Hepatocyte (in vitro differentiated cells): ENCODE data around the gene AP2A2. TPM values are rescaled to one million over a fixed set of nuclear protein-coding genes. Genes with fewer than 3 reads are reported as not detected.
A peak's percentile ranks its signal among the peaks of the same experiment; 100 is the strongest.

Source experiments
- DNase-seq: peaks from one replicate; pipeline ENCODE4 v3.0.0-alpha.2; 2016; ENCODE audit warnings: low spot score
- H2AFZ ChIP-seq: fragments of 200-600 bp; sonication (generic); 2 replicates; pipeline ENCODE4 v1.6.0; 2016; ENCODE audit warnings: antibody characterized with exemption, mild to moderate bottlenecking
- H3K27ac ChIP-seq: fragments of 200-600 bp; sonication (generic); 2 replicates; pipeline ENCODE4 v1.5.1; 2016; ENCODE audit warnings: mild to moderate bottlenecking
- H3K27me3 ChIP-seq: fragments of 200-600 bp; sonication (generic); 2 replicates; pipeline ENCODE4 v1.6.1; 2016
- H3K36me3 ChIP-seq: fragments of 200-600 bp; sonication (generic); replicated peaks from 2 replicates; pipeline ENCODE4 v1.5.1; 2016; ENCODE audit warnings: low read depth; ENCODE audit not compliant: insufficient read depth
- H3K4me1 ChIP-seq: fragments of 200-600 bp; sonication (generic); 2 replicates; pipeline ENCODE4 v1.5.1; 2016; ENCODE audit warnings: mild to moderate bottlenecking, moderate library complexity; ENCODE audit not compliant: insufficient read depth
- H3K4me2 ChIP-seq: fragments of 200-600 bp; sonication (generic); 2 replicates; pipeline ENCODE4 v1.6.0; 2016
- H3K4me3 ChIP-seq: fragments of 200-600 bp; sonication (generic); 2 replicates; pipeline ENCODE4 v1.5.1; 2016; ENCODE audit warnings: mild to moderate bottlenecking
- H3K79me2 ChIP-seq: fragments of 200-600 bp; sonication (generic); 2 replicates; pipeline ENCODE4 v1.6.0; 2017; ENCODE audit warnings: mild to moderate bottlenecking
- H3K9me2 ChIP-seq: fragments of 200-600 bp; sonication (generic); replicated peaks from 2 replicates; pipeline ENCODE4 v1.6.0; 2017; ENCODE audit warnings: mild to moderate bottlenecking; ENCODE audit not compliant: insufficient read depth
- H3K9me3 ChIP-seq: fragments of 200-600 bp; sonication (generic); 2 replicates; pipeline ENCODE4 v1.5.1; 2016; ENCODE audit warnings: low read depth, mild to moderate bottlenecking
- H4K20me1 ChIP-seq: fragments of 200-600 bp; sonication (generic); 2 replicates; pipeline ENCODE4 v1.6.0; 2016; ENCODE audit warnings: mild to moderate bottlenecking; ENCODE audit not compliant: insufficient read depth, poor library complexity, severe bottlenecking
- EZH2 ChIP-seq: fragments of 200-600 bp; sonication (generic); IDR thresholded peaks from 2 replicates; pipeline ENCODE4 v1.6.1; 2016; ENCODE audit warnings: antibody characterized with exemption, mild to moderate bottlenecking, borderline replicate concordance
- EZH2phosphoT487 ChIP-seq: fragments of 200-600 bp; sonication (generic); IDR thresholded peaks from one replicate; pipeline ENCODE4 v1.6.1; 2018; ENCODE audit warnings: antibody characterized with exemption, mild to moderate bottlenecking, low read depth, moderate library complexity; ENCODE audit not compliant: unreplicated experiment, severe bottlenecking
- WGBS: methylation state at CpG from one replicate; pipeline ENCODE4 v1.1.6; 2016; ENCODE audit warnings: low lambda C conversion rate; ENCODE audit errors: missing lambda C conversion rate; 5-methylcytosine and 5-hydroxymethylcytosine counted together
- polyA plus RNA-seq: library from polyadenylated mRNA; unstranded; fragments of >200 nt; fragmentation: Nextera tagmentation; extraction: Ambion mirVana; gene quantifications from 2 replicates; pipeline ENCODE4 v1.2.1, GENCODE V29; 2016
- total RNA-seq: library from RNA; depleted of rRNA; stranded (reverse); fragments of >200 nt; gene quantifications from 2 replicates; pipeline ENCODE4 v1.2.3, GENCODE V29; 2014
- TF ChIP-seq, protein P1 (sequence below): fragments of 200-600 bp; sonication (generic); IDR thresholded peaks from 2 replicates; pipeline ENCODE4 v1.5.1; 2016; ENCODE audit warnings: antibody characterized with exemption, mild to moderate bottlenecking; ENCODE audit not compliant: poor library complexity

Gene AP2A2
- total and polyA plus RNA-seq, 2 experiments from 2014 or later = 49.7 to 68.0 TPM

DNA sequence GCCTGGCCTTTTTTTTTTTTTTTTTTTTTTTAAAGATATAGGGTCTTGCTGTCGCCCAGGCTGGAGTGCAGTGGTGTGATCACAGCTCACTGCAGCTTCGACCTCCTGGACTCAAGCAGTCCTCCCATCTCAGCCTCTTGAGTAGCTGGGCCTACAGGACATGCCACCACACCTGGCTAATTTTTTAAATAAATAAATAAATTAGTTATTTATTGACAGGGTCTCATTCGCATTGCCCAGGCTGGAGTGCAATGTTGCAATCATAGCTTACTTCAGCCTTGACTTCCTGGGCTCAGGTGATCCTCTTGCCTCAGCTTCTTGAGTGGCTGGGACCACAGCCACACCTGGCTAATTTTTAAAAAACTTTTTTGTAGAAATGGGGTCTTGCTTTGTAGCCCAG lies 10.5 kb downstream of the AP2A2 start:
- peaks cover 32% of the 10 kb centered on the region for H3K4me1 ChIP-seq
- H4K20me1 ChIP-seq = peaks cover 51% of the 10 kb centered on the region
- peaks cover 98% of the 10 kb centered on the region for H3K79me2 ChIP-seq
- TF ChIP-seq, protein P1, sequence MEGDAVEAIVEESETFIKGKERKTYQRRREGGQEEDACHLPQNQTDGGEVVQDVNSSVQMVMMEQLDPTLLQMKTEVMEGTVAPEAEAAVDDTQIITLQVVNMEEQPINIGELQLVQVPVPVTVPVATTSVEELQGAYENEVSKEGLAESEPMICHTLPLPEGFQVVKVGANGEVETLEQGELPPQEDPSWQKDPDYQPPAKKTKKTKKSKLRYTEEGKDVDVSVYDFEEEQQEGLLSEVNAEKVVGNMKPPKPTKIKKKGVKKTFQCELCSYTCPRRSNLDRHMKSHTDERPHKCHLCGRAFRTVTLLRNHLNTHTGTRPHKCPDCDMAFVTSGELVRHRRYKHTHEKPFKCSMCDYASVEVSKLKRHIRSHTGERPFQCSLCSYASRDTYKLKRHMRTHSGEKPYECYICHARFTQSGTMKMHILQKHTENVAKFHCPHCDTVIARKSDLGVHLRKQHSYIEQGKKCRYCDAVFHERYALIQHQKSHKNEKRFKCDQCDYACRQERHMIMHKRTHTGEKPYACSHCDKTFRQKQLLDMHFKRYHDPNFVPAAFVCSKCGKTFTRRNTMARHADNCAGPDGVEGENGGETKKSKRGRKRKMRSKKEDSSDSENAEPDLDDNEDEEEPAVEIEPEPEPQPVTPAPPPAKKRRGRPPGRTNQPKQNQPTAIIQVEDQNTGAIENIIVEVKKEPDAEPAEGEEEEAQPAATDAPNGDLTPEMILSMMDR = no peak
- TF ChIP-seq EZH2phosphoT487 (no peak), EZH2 (no peak)
- DNase-seq = peak; percentile 55
- H3K36me3 ChIP-seq = no peaks in the 10 kb centered on the region
- 83% methylated on average over 3 of the region's 3 CpGs for WGBS
- H3K4me2 ChIP-seq = no peak overlapping the region
- no peak overlapping the region for H3K4me3 ChIP-seq
- H3K9me2 ChIP-seq = no peaks in the 10 kb centered on the region
- no peaks in the 10 kb centered on the region for H3K27me3 ChIP-seq
- H3K9me3 ChIP-seq = no peaks in the 10 kb centered on the region
- H3K27ac ChIP-seq = peak overlapping the region; percentile 94
- H2AFZ ChIP-seq = no peak overlapping the region

DNA sequence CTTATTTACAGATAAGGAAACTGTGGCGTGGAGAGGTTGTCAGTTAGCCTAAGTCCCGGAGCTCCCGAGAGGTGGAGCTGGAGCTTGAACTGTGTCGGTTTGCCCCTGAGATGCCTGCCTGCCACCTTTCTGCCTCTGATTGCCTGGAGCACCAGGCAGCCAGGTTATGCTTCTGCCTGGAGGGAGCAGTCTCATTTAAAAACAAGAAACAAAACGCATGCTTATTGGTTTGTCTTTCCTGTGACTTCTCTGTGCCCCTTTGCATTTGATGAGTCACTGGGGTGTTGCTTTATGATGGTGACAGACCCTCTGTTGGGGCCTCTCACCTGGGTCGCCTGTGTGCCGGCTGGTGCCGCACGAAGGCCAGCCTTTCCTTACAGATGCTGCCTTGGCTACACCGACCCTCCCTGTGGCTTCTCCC lies 12.2 kb downstream of the AP2A2 start:
- Histone ChIP-seq H2AFZ (no peak overlapping the region), H3K9me2 (no peaks in the 10 kb centered on the region), H3K27me3 (no peaks in the 10 kb centered on the region), H4K20me1 (peaks cover 35% of the 10 kb centered on the region), H3K9me3 (no peaks in the 10 kb centered on the region), H3K79me2 (peaks cover 95% of the 10 kb centered on the region), H3K36me3 (no peaks in the 10 kb centered on the region), H3K4me3 (no peak overlapping the region), H3K27ac (peak overlapping the region; percentile 94), H3K4me2 (peak overlapping the region; percentile 35), H3K4me1 (peaks cover 37% of the 10 kb centered on the region)
- TF ChIP-seq, protein P1 = no peak
- DNase-seq = peak; percentile 64
- WGBS = 54% methylated on average over 10 of the region's 10 CpGs

DNA sequence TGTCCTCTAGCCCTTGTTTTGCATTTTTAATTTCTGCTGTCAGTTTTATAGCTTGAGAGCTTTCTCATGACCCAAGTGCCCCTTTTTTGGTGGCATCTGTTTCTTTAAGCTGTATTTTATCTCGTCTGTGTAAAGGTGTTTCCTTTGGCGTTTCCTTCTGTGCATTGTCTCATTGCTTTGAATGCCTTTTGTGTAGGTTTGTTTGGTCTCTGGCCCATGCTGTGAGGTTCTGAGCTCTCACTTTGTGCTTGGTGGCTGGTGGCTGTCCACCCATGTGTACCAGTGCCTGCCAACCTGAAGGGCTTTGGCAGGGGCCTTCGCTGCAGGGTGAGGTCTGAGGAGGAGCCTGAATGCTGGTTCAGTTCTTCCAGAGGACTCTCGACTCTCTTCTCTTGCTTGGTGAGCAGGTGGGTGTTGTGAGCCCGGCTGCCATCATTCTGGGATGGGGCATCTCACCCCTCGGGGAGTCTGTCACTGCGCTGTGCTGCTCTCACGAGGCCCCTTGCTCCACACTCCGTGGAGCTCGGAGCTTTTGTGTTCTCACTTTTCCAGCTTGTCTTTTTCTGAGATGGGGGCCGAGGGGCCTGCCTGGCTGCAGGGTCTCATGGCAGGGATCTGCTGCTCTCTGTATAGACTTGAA lies 14.9 kb downstream of the AP2A2 start:
- 78% methylated on average over 11 of the region's 11 CpGs for whole genome bisulfite sequencing
- peaks cover 33% of the 10 kb centered on the region for H3K4me1 ChIP-seq
- TF ChIP-seq EZH2 = no peak
- TF ChIP-seq EZH2phosphoT487 = no peak
- TF ChIP-seq, protein P1 = no peak
- H3K4me3 ChIP-seq = no peak overlapping the region
- H4K20me1 ChIP-seq = peaks cover 17% of the 10 kb centered on the region
- DNase-seq = no peak
- H3K9me2 ChIP-seq = no peaks in the 10 kb centered on the region
- H3K27me3 ChIP-seq = no peaks in the 10 kb centered on the region
- H3K79me2 ChIP-seq = peaks cover 94% of the 10 kb centered on the region
- H3K36me3 ChIP-seq = no peaks in the 10 kb centered on the region
- peak overlapping the region; percentile 80 for H3K27ac ChIP-seq
- no peak overlapping the region for H3K4me2 ChIP-seq
- no peak overlapping the region for H2AFZ ChIP-seq
- no peaks in the 10 kb centered on the region for H3K9me3 ChIP-seq

DNA sequence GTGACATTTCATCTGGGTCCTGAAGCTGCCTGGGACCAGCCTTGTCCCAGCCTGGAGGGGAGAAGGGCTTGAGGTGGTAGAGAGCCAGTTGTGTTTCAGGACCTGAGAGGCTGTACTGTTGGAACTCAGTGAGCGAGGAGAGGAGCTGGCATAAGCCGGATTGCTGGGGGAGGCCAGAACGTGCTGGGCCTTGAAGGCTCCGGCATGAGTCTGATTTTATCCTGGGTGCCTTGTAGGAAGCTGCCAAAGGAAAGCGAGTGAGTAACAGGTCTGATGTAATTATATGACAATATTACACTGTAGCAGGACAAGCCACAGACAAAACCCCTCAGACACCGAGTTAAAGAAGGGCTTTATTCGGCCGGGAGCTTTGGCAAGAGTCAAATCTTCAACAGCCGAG lies 17.2 kb downstream of the AP2A2 start:
- peaks cover 32% of the 10 kb centered on the region for H3K4me1 ChIP-seq
- H2AFZ ChIP-seq = no peak overlapping the region
- no peaks in the 10 kb centered on the region for H3K9me2 ChIP-seq
- H3K36me3 ChIP-seq = no peaks in the 10 kb centered on the region
- peaks cover 9% of the 10 kb centered on the region for H4K20me1 ChIP-seq
- H3K4me2 ChIP-seq = peak overlapping the region; percentile 36
- peak overlapping the region; percentile 86 for H3K27ac ChIP-seq
- no peak for DNase-seq
- WGBS = 77% methylated on average over 9 of the region's 9 CpGs
- peaks cover 94% of the 10 kb centered on the region for H3K79me2 ChIP-seq
- H3K27me3 ChIP-seq = no peaks in the 10 kb centered on the region
- TF ChIP-seq EZH2 = no peak
- TF ChIP-seq EZH2phosphoT487 = no peak
- TF ChIP-seq, protein P1 = no peak
- H3K9me3 ChIP-seq = no peaks in the 10 kb centered on the region
- H3K4me3 ChIP-seq = no peak overlapping the region
